GM12874 (cell line): Measurements from ENCODE around the gene ELP4.

ENCODE experiments used
- CTCF ChIP-seq: IDR thresholded peaks from 2 replicates; pipeline ENCODE4 v1.5.1; 2011; ENCODE audit warnings: low read depth, mild to moderate bottlenecking, control low read depth, low read length, moderate library complexity; ENCODE audit not compliant: insufficient read depth

Gene ELP4

DNA sequence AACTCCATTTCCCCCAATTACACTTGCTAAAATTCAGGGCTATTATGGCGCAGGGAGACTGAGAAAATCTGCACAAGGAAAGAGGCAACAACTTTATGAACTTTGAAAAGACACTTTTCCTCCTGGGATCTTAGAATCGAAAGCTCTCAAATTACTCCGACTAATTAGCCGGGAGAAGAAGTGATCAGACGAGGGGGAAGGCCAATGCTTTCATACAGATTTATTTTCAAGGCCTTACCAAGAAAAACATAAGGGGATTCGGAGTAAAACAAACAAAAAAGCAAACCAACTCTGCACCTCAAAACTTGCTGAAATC, 299.9 kb downstream of the ELP4 start:
- TF ChIP-seq CTCF = no peak

DNA sequence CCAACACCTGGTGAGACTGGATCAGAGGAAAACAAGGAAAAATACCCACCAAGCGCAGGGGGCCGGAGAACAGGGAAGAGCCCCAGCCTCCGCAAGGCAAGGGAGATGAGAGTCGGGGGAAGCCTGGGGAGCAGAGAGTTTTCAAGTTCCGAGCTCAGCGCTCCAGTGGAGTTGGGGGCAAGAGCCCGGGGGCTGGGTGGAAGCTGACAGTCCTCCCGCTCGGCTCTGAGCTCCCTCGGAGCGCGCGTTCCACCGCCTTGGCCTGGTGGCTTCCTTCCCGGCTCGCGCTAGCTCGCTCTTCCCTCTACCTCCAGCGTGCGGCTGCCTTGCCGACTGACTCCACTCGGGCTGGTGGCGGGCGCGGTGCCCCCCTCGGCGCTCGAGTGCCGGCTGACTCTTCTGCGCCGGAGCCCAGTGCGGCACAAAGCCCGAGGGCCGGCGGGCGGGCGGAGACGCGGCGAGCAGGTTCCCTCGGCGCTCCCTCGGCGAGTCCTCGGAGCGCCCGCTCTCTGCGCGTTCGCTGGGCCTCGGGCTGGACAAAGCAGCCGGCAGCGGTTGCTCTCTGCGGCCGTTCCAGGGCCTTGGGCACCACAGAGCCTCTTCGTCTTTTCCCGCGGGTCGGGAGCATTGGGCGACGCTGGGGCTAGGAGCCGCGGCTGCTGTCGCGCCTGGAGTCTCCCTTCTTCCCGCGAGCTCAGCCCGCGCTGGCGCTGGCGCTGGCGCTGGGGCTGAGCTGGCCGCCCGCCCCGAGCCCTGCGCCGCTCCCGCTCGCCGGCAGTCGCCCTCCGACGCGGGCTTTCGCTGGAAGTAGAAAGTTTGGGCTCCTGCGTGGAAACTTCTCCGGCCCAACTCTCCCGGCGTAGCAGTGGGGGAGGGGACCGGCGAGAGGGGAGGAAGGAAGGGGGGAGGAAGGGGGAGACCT, 300.6 kb downstream of the ELP4 start:
- no peak for TF ChIP-seq CTCF

DNA sequence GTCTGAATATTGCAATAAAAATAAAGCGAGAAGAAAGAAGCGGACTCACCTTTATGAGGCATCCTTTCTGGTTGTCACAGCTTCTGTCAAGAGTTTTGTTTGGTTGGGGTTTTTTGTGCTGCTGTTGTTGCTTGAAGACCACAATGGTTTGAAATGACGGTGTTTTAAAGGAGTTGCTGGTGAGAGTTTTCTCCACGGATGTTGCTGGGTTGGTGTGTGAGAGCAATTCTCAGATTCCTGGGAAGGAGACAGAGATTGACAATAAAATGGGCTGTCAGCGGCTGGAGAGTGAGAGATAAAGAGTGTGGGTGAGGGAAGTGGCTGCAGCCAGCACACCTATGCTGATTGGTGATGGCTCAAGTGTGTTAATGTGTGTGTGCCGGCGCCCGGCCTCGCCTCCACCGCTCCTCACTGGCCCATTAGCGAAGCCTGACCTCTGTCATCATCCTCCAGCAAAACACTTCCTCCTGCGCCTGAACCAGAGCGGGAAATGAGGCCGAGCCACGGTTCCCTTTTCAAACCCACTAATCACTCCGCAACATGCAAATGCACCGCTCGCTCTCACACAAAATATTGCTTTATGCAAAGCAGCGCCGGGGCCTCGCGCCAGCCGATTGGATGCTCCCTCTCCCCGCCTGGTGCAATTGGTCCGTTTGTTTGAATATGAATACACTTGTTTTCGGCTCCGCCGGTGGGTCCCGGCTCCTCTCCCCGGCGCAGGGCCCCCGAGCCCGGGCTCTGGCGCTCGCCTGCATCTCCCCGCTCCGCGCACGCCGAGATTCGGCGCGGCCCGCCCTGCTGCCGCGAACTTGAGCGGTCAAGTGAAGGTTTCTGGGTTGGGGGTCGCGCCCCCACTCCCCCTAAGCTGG, 301.4 kb downstream of the ELP4 start, which contains the start of gene PAX6:
PAX6 (minus strand) TSS at position 544 of the 869 bp plus-strand sequence. CDS start 4,911 bp downstream, outside the sequence.
- TF ChIP-seq CTCF = no peak

DNA sequence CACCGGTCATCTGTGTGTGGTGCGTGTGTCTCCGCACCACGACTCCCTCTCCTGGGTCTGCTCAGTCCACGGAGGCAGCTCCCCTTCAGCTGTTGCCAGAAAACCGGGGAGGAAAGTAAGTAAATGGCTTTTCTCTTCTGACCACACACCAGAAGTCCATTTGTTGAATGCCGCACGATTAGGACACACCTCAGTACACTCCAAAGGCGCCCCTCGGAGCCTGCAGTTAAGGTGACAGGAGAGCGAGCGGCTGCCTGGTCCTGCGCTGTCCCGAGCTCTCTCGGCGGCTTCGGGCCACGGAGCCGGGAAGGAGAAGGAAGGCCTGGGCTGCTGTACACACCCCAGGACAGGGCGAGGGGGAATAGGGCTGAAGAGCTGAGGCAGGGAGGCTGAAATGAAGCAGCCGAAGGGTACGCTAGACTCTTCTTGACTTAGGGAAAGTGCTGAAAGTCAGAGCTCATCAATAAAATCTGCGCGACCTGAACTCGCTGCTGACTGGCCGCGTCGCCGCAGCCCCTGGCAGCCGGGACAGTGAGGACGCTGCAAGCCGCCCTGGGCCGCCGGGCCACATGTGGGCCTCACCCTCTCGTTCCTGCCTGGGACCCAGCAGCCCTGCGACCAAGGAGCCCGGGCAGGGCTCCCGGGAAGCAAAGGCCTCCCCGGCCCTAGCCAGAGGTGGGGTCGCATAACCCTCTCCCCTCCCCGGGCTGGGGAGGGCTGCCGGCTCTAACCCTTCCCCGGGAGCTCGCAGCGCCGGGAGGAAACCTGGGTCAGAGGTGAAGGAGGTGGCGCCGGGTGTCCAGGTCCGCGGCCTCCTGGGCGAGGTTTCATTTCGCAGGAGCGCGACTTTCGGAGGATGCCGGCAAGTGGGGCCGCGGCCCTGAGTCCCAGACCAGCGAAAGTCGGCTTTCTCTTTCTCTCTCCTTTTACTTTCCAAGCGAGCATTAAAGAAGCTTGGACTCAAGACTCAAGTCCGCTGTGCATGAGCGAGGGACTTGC, 303.1 kb downstream of the ELP4 start:
- TF ChIP-seq CTCF = no peak

- no peak for TF ChIP-seq CTCF
These were observed 304.0 kb downstream of the ELP4 start for GRCh38 chr11:31813391-31814175.

GRCh38 chr11:31814176-31814868, 304.8 kb downstream of the ELP4 start:
- no peak for TF ChIP-seq CTCF
